K562 (cell line): ENCODE measurements around the gene PRKCE. TPM values are rescaled to one million over a fixed set of nuclear protein-coding genes. Genes with fewer than 3 reads are reported as not detected.

Experiments used
- ATAC-seq: fragments of 200-7000 bp; cut with Tn5 transposase; 3 replicates; pipeline ENCODE4 v1.9.1; 2020; ENCODE audit warnings: moderate library complexity
- BruUV-seq: library from RNA; stranded (reverse); fragments of 400-500 nt; replicated peaks from 2 replicates; lab custom pipeline; 2021; lab: Mats Ljungman, UMichigan
- CTCF ChIA-PET: fragments of 300-600 bp; formaldehyde crosslinking; extraction: SDS; loops from one replicate; lab custom pipeline; 2021; ENCODE audit warnings: low intra/inter-chr PET ratio; lab: Yijun Ruan, JAX
- POLR2A ChIA-PET: fragments of 300-600, 350-650 bp; sonication (Branson Sonifier 250); formaldehyde crosslinking; extraction: SDS; loops from one replicate; lab custom pipeline; 2021; ENCODE audit warnings: antibody characterized with exemption, inconsistent platforms; lab: Yijun Ruan, JAX
- DNase-seq, 4 experiments: peaks; one replicate each; pipeline versions ENCODE4 v3.0.0 to v3.0.0-alpha.2; 2011 to 2018; ENCODE audit warnings: low spot score in 3 of 4, mixed read lengths in 3 of 4; ENCODE audit errors: extremely low read depth in 1 of 4
- FAIRE-seq: peaks from 2 replicates; lab custom pipeline; 2011; peaks lifted over from hg19 to GRCh38; lab: Jason Lieb, UNC
- H2AFZ ChIP-seq: 2 replicates; pipeline ENCODE4 v1.6.0; 2011; ENCODE audit warnings: low read depth, low read length, control low read depth, inconsistent platforms
- H3K27ac ChIP-seq: fragments of 200-600 bp; 3 replicates; pipeline ENCODE4 v1.8.0; 2011; ENCODE audit warnings: low read depth, mild to moderate bottlenecking, control low read depth, inconsistent platforms, low read length, moderate library complexity, mixed read lengths; ENCODE audit errors: extremely low read depth
- H3K27me3 ChIP-seq, 2 experiments: fragments of 300-600 bp in 1 of 2; 2 replicates in 1 of 2; 3 replicates in 1 of 2; pipeline versions ENCODE4 v1.6.0 to v1.8.0; 2011; ENCODE audit warnings: inconsistent platforms in 2 of 2, low read length in 2 of 2, mild to moderate bottlenecking in 1 of 2, mixed read lengths in 1 of 2, moderate library complexity in 1 of 2; ENCODE audit not compliant: control insufficient read depth in 2 of 2, insufficient read depth in 2 of 2
- H3K36me3 ChIP-seq: fragments of 300-600 bp; 3 replicates; pipeline ENCODE4 v1.8.0; 2011; ENCODE audit warnings: mild to moderate bottlenecking, low read length, inconsistent platforms; ENCODE audit not compliant: control insufficient read depth, insufficient read depth
- H3K4me1 ChIP-seq, 2 experiments: fragments of 200-600 bp in 1 of 2; replicated peaks in 1 of 2; 2 replicates in 1 of 2; 3 replicates in 1 of 2; pipeline versions ENCODE4 v1.5.1 to v1.8.0; 2011; ENCODE audit warnings: inconsistent platforms in 2 of 2, low read length in 2 of 2, mild to moderate bottlenecking in 1 of 2, mixed read lengths in 1 of 2, moderate library complexity in 1 of 2; ENCODE audit not compliant: control insufficient read depth in 2 of 2, insufficient read depth in 2 of 2
- H3K4me2 ChIP-seq: 2 replicates; pipeline ENCODE4 v1.6.1; 2011; ENCODE audit warnings: low read length, control low read depth, inconsistent platforms, mixed read lengths; ENCODE audit not compliant: insufficient read depth
- H3K4me3 ChIP-seq: fragments of 200-600 bp; sonication (generic), shearing (Covaris generic); 2 replicates; pipeline ENCODE4 v1.5.1; 2016; ENCODE audit warnings: control low read depth, inconsistent platforms
- H3K79me2 ChIP-seq: fragments of 200-600 bp; 3 replicates; pipeline ENCODE4 v1.8.0; 2011; ENCODE audit warnings: low read length, inconsistent platforms; ENCODE audit not compliant: control insufficient read depth, insufficient read depth
- H3K9ac ChIP-seq, 2 experiments: 2 replicates each; pipeline versions ENCODE4 v1.6.0 to v1.6.1; 2011; ENCODE audit warnings: low read depth in 2 of 2, low read length in 2 of 2, control low read depth in 1 of 2, inconsistent platforms in 1 of 2, mild to moderate bottlenecking in 1 of 2, mixed read lengths in 1 of 2; ENCODE audit not compliant: insufficient read depth in 1 of 2
- H3K9me1 ChIP-seq: one replicate; pipeline ENCODE4 v1.6.0; 2011; ENCODE audit warnings: inconsistent platforms, mild to moderate bottlenecking, low read length, moderate library complexity; ENCODE audit not compliant: control insufficient read depth, insufficient read depth
- H3K9me3 ChIP-seq: replicated peaks from 2 replicates; pipeline ENCODE4 v1.5.1; 2011; ENCODE audit warnings: low read depth, low read length, inconsistent platforms; ENCODE audit not compliant: control insufficient read depth, insufficient read depth
- H4K20me1 ChIP-seq: replicated peaks from 2 replicates; pipeline ENCODE4 v1.6.1; 2011; ENCODE audit warnings: low read length, inconsistent platforms, mixed read lengths; ENCODE audit not compliant: control insufficient read depth, insufficient read depth
- ASH1L ChIP-seq: fragments of 450-650 bp; IDR thresholded peaks from 2 replicates; pipeline ENCODE4 v1.6.1; 2018; ENCODE audit warnings: borderline replicate concordance, mild to moderate bottlenecking, low read depth; ENCODE audit not compliant: partially characterized antibody
- RB1 ChIP-seq: fragments of 450-650 bp; IDR thresholded peaks from 2 replicates; pipeline ENCODE4 v1.6.1; 2017; ENCODE audit warnings: low read depth, mild to moderate bottlenecking
- TCF7 ChIP-seq: sonication (generic); IDR thresholded peaks from 2 replicates; pipeline ENCODE4 v1.6.1; 2016; ENCODE audit warnings: antibody characterized with exemption, borderline replicate concordance
- ZC3H8 ChIP-seq: fragments of 450-650 bp; IDR thresholded peaks from 2 replicates; pipeline ENCODE4 v1.6.1; 2017
- ZNF316 ChIP-seq: fragments of 450-650 bp; IDR thresholded peaks from 2 replicates; pipeline ENCODE4 v1.6.1; 2016
- ZNF445 ChIP-seq: fragments of 250-450 bp; sonication (Bioruptor Pico); IDR thresholded peaks from 2 replicates; pipeline ENCODE4 v1.4.0; 2020; ENCODE audit warnings: low read depth, mild to moderate bottlenecking, moderate library complexity
- WGBS: fragments of 100-300 bp; shearing (Covaris generic); methylation state at CpG from one replicate; pipeline ENCODE4 v1.1.6; 2016; ENCODE audit warnings: low coverage, mixed read lengths; ENCODE audit not compliant: insufficient coverage; ENCODE audit errors: missing lambda C conversion rate; 5-methylcytosine and 5-hydroxymethylcytosine counted together
- in situ Hi-C: fragments of 300-500 bp; cut with MboI; formaldehyde crosslinking; loops from 4 replicates; pipeline ENCODE4 v1.15.0; 2018; ENCODE audit warnings: inconsistent platforms, mixed read lengths
- intact Hi-C: fragments of 100-400 bp; cut with micrococcal nuclease; formaldehyde crosslinking; loops from 2 replicates; pipeline ENCODE4 v1.14.2; 2022
- polyA plus RNA-seq, 8 experiments: library from polyadenylated mRNA; depleted of rRNA in 4 of 8; stranded (reverse) in 5 of 8; unstranded in 3 of 8; fragments of >200 nt; fragmentation: Nextera tagmentation in 2 of 8; fragmentation: Illumina TruSeq in 1 of 8; extraction: Ambion mirVana in 2 of 8; extraction: Trizol in 1 of 8; gene quantifications; 2 replicates each; pipeline versions ENCODE4 v1.2.1 to v1.2.3, GENCODE V29; 2011 to 2014; ENCODE audit warnings: inconsistent platforms in 1 of 8, missing spikeins in 1 of 8
- total RNA-seq, 7 experiments: library from RNA; depleted of rRNA in 6 of 7; stranded (reverse); fragments of >200 nt in 6 of 7; fragmentation: Illumina TruSeq in 2 of 7; extraction: Trizol in 2 of 7; gene quantifications; 2 replicates each; pipeline versions ENCODE4 v1.2.1 to v1.2.3, GENCODE V29; 2011 to 2021; ENCODE audit warnings: low replicate concordance in 1 of 7
- TF ChIP-seq, protein P1 (sequence below): fragments of 250-450 bp; sonication (Bioruptor Pico); IDR thresholded peaks from 2 replicates; pipeline ENCODE4 v1.8.0; 2022; ENCODE audit warnings: inconsistent platforms
- TF ChIP-seq, protein P2 (sequence below): fragments of 450-650 bp; IDR thresholded peaks from 2 replicates; pipeline ENCODE4 v1.6.1; 2016; ENCODE audit warnings: mild to moderate bottlenecking

Gene PRKCE
- total and polyA plus RNA-seq, 9 of the 15 experiments (the other 6 are each of a cell fraction or from before 2014, with no cell fraction given), result 0.06 to 1.0 (median 0.22) TPM; not detected in 1

DNA sequence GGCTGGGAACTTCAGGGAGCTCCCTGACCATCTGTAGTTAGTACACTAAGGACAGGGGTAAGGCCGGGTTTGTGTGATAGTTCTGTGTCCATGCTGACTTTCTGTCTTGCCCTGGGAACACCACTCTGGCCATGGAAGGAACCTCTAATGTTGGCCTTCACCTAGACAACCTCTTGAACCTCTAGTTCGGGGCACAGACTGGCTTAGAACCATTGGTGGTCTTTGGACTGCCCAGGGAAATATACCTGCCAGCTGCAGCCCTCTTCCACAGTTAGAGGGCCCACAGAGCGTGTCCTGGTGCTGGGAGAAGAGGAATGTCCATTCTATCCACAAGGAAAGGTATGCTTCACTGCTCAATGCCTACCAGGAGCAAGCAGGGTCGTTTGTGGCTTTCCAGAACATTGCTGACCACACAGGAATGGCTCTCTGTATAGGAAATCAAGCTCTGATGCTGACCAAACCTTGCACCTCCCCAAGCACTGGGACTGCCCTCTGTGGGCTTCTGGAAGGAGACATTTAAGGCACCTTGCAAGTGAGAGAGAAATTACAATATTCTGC lies 326.9 kb downstream of the PRKCE start (continued):
- TF ChIP-seq, protein P1, sequence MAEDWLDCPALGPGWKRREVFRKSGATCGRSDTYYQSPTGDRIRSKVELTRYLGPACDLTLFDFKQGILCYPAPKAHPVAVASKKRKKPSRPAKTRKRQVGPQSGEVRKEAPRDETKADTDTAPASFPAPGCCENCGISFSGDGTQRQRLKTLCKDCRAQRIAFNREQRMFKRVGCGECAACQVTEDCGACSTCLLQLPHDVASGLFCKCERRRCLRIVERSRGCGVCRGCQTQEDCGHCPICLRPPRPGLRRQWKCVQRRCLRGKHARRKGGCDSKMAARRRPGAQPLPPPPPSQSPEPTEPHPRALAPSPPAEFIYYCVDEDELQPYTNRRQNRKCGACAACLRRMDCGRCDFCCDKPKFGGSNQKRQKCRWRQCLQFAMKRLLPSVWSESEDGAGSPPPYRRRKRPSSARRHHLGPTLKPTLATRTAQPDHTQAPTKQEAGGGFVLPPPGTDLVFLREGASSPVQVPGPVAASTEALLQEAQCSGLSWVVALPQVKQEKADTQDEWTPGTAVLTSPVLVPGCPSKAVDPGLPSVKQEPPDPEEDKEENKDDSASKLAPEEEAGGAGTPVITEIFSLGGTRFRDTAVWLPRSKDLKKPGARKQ (CRISPR knock-in tag), result no peak
- TF ChIP-seq, protein P2, sequence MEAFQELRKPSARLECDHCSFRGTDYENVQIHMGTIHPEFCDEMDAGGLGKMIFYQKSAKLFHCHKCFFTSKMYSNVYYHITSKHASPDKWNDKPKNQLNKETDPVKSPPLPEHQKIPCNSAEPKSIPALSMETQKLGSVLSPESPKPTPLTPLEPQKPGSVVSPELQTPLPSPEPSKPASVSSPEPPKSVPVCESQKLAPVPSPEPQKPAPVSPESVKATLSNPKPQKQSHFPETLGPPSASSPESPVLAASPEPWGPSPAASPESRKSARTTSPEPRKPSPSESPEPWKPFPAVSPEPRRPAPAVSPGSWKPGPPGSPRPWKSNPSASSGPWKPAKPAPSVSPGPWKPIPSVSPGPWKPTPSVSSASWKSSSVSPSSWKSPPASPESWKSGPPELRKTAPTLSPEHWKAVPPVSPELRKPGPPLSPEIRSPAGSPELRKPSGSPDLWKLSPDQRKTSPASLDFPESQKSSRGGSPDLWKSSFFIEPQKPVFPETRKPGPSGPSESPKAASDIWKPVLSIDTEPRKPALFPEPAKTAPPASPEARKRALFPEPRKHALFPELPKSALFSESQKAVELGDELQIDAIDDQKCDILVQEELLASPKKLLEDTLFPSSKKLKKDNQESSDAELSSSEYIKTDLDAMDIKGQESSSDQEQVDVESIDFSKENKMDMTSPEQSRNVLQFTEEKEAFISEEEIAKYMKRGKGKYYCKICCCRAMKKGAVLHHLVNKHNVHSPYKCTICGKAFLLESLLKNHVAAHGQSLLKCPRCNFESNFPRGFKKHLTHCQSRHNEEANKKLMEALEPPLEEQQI, result no peak
- TF ChIP-seq ZNF445 (no peak), TCF7 (no peak), ZNF316 (no peak)

DNA sequence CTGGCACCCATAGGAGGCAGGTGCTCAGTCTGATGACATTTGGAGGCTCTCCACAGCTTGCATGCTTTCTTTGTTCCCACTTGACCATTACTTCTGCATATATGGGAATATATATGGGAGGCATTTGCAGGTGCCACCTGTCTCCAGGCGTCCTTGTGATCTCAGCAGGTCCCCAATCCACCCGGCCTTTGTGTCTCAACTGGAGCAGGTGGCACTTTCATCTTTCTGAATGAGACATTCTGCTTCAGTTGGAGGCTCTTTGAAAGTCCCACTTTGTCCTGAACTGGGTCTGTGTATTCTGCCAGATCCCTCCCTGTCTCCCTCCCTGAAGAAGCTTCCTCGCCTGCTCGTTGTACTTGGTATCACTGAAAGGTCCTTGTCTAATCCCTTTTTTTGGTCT lies 327.6 kb downstream of the PRKCE start:
- DNase-seq (no peak), FAIRE-seq (no peak), ATAC-seq (no peak)
- H4K20me1 ChIP-seq, result peaks cover 4% of the 10 kb centered on the region; the same call in 1 of the 2 replicates
- H3K4me3 ChIP-seq, result no peak overlapping the region
- in situ Hi-C loops (loop anchor here (25.0 kb wide), 1 partner anchor 1333 kb away; no protein-coding TSS in a partner anchor), intact Hi-C loops (no loop called here)
- no peaks in the 10 kb centered on the region for H3K4me1 ChIP-seq
- H3K9ac ChIP-seq, result no peak overlapping the region
- H3K4me2 ChIP-seq, result no peak overlapping the region
- H3K36me3 ChIP-seq, result no peaks in the 10 kb centered on the region
- no TSS peak for BruUV-seq
- no peak overlapping the region for H2AFZ ChIP-seq
- no peaks in the 10 kb centered on the region for H3K9me3 ChIP-seq
- no peak overlapping the region for H3K27ac ChIP-seq
- CTCF ChIA-PET, result no interaction called here
- POLR2A ChIA-PET, result no interaction called here
- H3K9me1 ChIP-seq, result no peaks in the 10 kb centered on the region
- no peaks in the 10 kb centered on the region for H3K79me2 ChIP-seq
- H3K27me3 ChIP-seq, result peaks cover 16 to 68% of the 10 kb centered on the region in 2 experiments; a peak in 3 of 5 replicates
- 0% methylated on average over 4 of the region's 4 CpGs for WGBS
- TF ChIP-seq ZC3H8, result no peak
- TF ChIP-seq RB1, result no peak
- TF ChIP-seq ASH1L, result no peak
